Caco-2 (cell line): Measurements from ENCODE around the gene TRIO. TPM values are rescaled to one million over a fixed set of nuclear protein-coding genes. Genes with fewer than 3 reads are reported as not detected.

Experiments used
- BruUV-seq: library from RNA; stranded (reverse); fragments of 400-500 nt; replicated peaks from 2 replicates; lab custom pipeline; 2021; lab: Mats Ljungman, UMichigan
- CTCF ChIA-PET: fragments of 300-600 bp; sonication (Branson Sonifier 250); formaldehyde crosslinking; loops from one replicate; lab custom pipeline; 2022; ENCODE audit warnings: antibody characterized with exemption; lab: Charles Lee
- POLR2A ChIA-PET: fragments of 300-600 bp; sonication (Branson Sonifier 250); formaldehyde crosslinking; loops from one replicate; lab custom pipeline; 2022; ENCODE audit warnings: antibody characterized with exemption; lab: Charles Lee
- DNase-seq, 2 experiments: peaks; one replicate each; pipeline versions ENCODE4 v3.0.0 to v3.0.0-alpha.2; 2020 to 2022
- H3K27me3 ChIP-seq: replicated peaks from 2 replicates; pipeline ENCODE4 v1.6.0; 2011; ENCODE audit warnings: low read length; ENCODE audit not compliant: control insufficient read depth, insufficient read depth
- H3K36me3 ChIP-seq: 2 replicates; pipeline ENCODE4 v1.5.1; 2011; ENCODE audit warnings: low read length; ENCODE audit not compliant: control insufficient read depth, insufficient read depth
- H3K4me1 ChIP-seq: fragments of 250-450 bp; sonication (Bioruptor Pico); 2 replicates; pipeline ENCODE4 v1.5.1; 2020; ENCODE audit warnings: mild to moderate bottlenecking
- H3K4me3 ChIP-seq: 2 replicates; pipeline ENCODE4 v1.5.1; 2011; ENCODE audit warnings: low read depth, mild to moderate bottlenecking, control low read depth, low read length
- H3K9me3 ChIP-seq: fragments of 250-450 bp; sonication (Bioruptor Pico); 2 replicates; pipeline ENCODE4 v1.5.1; 2020; ENCODE audit warnings: mild to moderate bottlenecking, moderate library complexity
- H3K27ac Mint-ChIP-seq: one replicate; pipeline ENCODE4 v1.8.0; 2022; ENCODE audit warnings: mixed read lengths; ENCODE audit not compliant: unreplicated experiment
- H3K27me3 Mint-ChIP-seq: one replicate; pipeline ENCODE4 v1.8.0; 2022; ENCODE audit warnings: mixed read lengths; ENCODE audit not compliant: insufficient read depth, unreplicated experiment
- H3K36me3 Mint-ChIP-seq: one replicate; pipeline ENCODE4 v1.8.0; 2022; ENCODE audit warnings: mild to moderate bottlenecking, mixed read lengths; ENCODE audit not compliant: insufficient read depth, unreplicated experiment
- H3K4me1 Mint-ChIP-seq: one replicate; pipeline ENCODE4 v1.8.0; 2022; ENCODE audit warnings: low read depth, mixed read lengths; ENCODE audit not compliant: unreplicated experiment
- H3K4me3 Mint-ChIP-seq: one replicate; pipeline ENCODE4 v1.8.0; 2022; ENCODE audit warnings: mild to moderate bottlenecking, moderate library complexity, mixed read lengths; ENCODE audit not compliant: unreplicated experiment
- H3K9me3 Mint-ChIP-seq: one replicate; pipeline ENCODE4 v1.8.0; 2022; ENCODE audit warnings: mixed read lengths; ENCODE audit not compliant: unreplicated experiment
- intact Hi-C: fragments of 100-400 bp; cut with micrococcal nuclease; formaldehyde crosslinking; loops from one replicate; pipeline ENCODE4 v1.10.0; 2022; ENCODE audit not compliant: unreplicated experiment
- total RNA-seq: library from RNA; stranded (reverse); gene quantifications from 2 replicates; pipeline ENCODE4 v1.2.3, GENCODE V29; 2022
- TF ChIP-seq, protein P1 (sequence below), 2 experiments: fragments of 200-600 bp in 1 of 2; IDR thresholded peaks; 1 replicate in 1 of 2; 2 replicates in 1 of 2; pipeline versions ENCODE4 v1.5.1 to v1.8.0; 2011 to 2022; ENCODE audit warnings: antibody characterized with exemption in 1 of 2, control low read depth in 1 of 2, inconsistent platforms in 1 of 2, low read depth in 1 of 2, low read length in 1 of 2, mild to moderate bottlenecking in 1 of 2, moderate library complexity in 1 of 2; ENCODE audit not compliant: insufficient read depth in 1 of 2, severe bottlenecking in 1 of 2, unreplicated experiment in 1 of 2

TRIO gene
- total RNA-seq, 1 experiment from 2014 or later, result 92.0 TPM

GRCh38 chr5:14123974-14124482 lies 19.1 kb upstream of the TRIO start:
- Mint-ChIP-seq H3K9me3 (no peaks in the 10 kb centered on the region), H3K4me1 (no peaks in the 10 kb centered on the region), H3K27me3 (no peaks in the 10 kb centered on the region), H3K27ac (no peak overlapping the region), H3K4me3 (no peak overlapping the region), H3K36me3 (no peaks in the 10 kb centered on the region)
- TF ChIP-seq, protein P1, sequence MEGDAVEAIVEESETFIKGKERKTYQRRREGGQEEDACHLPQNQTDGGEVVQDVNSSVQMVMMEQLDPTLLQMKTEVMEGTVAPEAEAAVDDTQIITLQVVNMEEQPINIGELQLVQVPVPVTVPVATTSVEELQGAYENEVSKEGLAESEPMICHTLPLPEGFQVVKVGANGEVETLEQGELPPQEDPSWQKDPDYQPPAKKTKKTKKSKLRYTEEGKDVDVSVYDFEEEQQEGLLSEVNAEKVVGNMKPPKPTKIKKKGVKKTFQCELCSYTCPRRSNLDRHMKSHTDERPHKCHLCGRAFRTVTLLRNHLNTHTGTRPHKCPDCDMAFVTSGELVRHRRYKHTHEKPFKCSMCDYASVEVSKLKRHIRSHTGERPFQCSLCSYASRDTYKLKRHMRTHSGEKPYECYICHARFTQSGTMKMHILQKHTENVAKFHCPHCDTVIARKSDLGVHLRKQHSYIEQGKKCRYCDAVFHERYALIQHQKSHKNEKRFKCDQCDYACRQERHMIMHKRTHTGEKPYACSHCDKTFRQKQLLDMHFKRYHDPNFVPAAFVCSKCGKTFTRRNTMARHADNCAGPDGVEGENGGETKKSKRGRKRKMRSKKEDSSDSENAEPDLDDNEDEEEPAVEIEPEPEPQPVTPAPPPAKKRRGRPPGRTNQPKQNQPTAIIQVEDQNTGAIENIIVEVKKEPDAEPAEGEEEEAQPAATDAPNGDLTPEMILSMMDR (IDR thresholded peaks at IDR 0.05; ENCODE audit: insufficient read depth in 1 of 2, low read depth in 1 of 2, low read length in 1 of 2, severe bottlenecking in 1 of 2, unreplicated experiment in 1 of 2), result no peak
- Histone ChIP-seq H3K36me3 (no peaks in the 10 kb centered on the region), H3K4me3 (no peak overlapping the region), H3K27me3 (no peaks in the 10 kb centered on the region), H3K9me3 (no peaks in the 10 kb centered on the region), H3K4me1 (no peaks in the 10 kb centered on the region)
- no TSS peak for BruUV-seq
- POLR2A ChIA-PET, result no interaction called here
- intact Hi-C loops, result no loop called here
- CTCF ChIA-PET, result interaction anchor here (0.7 kb wide), 1 partner anchor 792 kb away, joined by 5 read pairs; no protein-coding TSS in a partner anchor
- DNase-seq, result no peak

DNA sequence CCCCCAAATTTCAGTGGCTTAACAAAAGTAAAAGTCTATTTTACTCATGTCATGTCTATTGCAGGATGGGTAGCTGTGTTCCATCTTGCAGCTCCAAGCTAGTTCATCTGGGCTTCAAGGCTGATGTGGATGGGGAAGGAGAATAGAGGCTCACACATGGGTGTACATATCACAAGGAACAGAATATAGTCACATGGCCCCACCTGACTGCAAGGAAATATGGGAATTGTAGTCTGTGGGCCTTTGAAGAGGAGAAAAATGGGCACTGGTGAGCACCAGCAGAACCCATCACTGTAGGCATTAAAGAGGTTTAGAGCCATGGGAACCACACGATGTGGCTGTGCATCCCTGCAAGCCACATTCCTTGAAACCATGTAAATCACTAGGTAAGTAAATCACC lies 17.9 kb upstream of the TRIO start:
- Histone ChIP-seq H3K27me3 (no peaks in the 10 kb centered on the region; the same call in 1 of the 2 replicates), H3K9me3 (no peaks in the 10 kb centered on the region), H3K36me3 (no peaks in the 10 kb centered on the region), H3K4me3 (no peak overlapping the region), H3K4me1 (no peaks in the 10 kb centered on the region)
- ChIA-PET POLR2A (no interaction called here), CTCF (no interaction called here)
- Mint-ChIP-seq H3K36me3 (no peaks in the 10 kb centered on the region), H3K27ac (no peak overlapping the region), H3K9me3 (no peaks in the 10 kb centered on the region), H3K4me3 (no peak overlapping the region), H3K27me3 (peaks cover 4% of the 10 kb centered on the region), H3K4me1 (no peaks in the 10 kb centered on the region)
- intact Hi-C loops, result no loop called here
- no TSS peak for BruUV-seq
- DNase-seq, result no peak
- TF ChIP-seq, protein P1 (IDR thresholded peaks at IDR 0.05; ENCODE audit: insufficient read depth in 1 of 2, low read depth in 1 of 2, low read length in 1 of 2, severe bottlenecking in 1 of 2, unreplicated experiment in 1 of 2), result no peak

DNA sequence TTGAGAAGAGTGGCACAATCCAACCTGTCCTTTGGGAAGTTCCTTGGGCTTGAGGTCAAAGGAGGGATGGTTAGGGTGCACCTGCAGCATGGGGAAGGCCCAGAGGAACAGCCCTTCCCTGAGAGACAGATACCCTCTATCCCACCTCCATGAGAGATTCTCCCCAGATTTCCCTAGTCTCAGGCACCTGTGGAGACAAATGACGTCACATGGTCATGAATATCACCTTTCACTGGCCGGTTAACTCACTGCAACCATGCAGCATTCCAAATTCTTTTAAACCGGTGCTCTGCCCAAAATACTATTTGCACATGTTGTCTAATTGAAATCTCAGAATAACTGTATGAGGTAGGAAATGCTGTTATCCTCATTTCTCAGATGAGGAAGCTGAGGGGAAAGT lies 15.6 kb upstream of the TRIO start:
- CTCF ChIA-PET, result no interaction called here
- Mint-ChIP-seq H3K4me1 (peaks cover 8% of the 10 kb centered on the region), H3K27me3 (peaks cover 4% of the 10 kb centered on the region), H3K27ac (no peak overlapping the region), H3K36me3 (no peaks in the 10 kb centered on the region), H3K4me3 (no peak overlapping the region), H3K9me3 (no peaks in the 10 kb centered on the region)
- TF ChIP-seq, protein P1 (IDR thresholded peaks at IDR 0.05; ENCODE audit: insufficient read depth in 1 of 2, low read depth in 1 of 2, low read length in 1 of 2, severe bottlenecking in 1 of 2, unreplicated experiment in 1 of 2), result no peak
- Histone ChIP-seq H3K4me3 (no peak overlapping the region), H3K27me3 (no peaks in the 10 kb centered on the region; the same call in 1 of the 2 replicates), H3K9me3 (no peaks in the 10 kb centered on the region), H3K36me3 (no peaks in the 10 kb centered on the region), H3K4me1 (no peaks in the 10 kb centered on the region)
- BruUV-seq, result no TSS peak
- intact Hi-C loops, result no loop called here
- DNase-seq, result no peak
- POLR2A ChIA-PET, result no interaction called here
